ENCODE measurements around the gene KANSL1. TPM values are rescaled to one million over a fixed set of nuclear protein-coding genes. Genes with fewer than 3 reads are reported as not detected.

KANSL1 gene
- total RNA-seq, 4 donors from 2014 or later: 91.3 to 120 (median 105) TPM

- H3K4me3 ChIP-seq: no peak overlapping the region
- TF ChIP-seq, protein P1, sequence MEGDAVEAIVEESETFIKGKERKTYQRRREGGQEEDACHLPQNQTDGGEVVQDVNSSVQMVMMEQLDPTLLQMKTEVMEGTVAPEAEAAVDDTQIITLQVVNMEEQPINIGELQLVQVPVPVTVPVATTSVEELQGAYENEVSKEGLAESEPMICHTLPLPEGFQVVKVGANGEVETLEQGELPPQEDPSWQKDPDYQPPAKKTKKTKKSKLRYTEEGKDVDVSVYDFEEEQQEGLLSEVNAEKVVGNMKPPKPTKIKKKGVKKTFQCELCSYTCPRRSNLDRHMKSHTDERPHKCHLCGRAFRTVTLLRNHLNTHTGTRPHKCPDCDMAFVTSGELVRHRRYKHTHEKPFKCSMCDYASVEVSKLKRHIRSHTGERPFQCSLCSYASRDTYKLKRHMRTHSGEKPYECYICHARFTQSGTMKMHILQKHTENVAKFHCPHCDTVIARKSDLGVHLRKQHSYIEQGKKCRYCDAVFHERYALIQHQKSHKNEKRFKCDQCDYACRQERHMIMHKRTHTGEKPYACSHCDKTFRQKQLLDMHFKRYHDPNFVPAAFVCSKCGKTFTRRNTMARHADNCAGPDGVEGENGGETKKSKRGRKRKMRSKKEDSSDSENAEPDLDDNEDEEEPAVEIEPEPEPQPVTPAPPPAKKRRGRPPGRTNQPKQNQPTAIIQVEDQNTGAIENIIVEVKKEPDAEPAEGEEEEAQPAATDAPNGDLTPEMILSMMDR (IDR thresholded peaks at IDR 0.05): no peak
- no peak for TF ChIP-seq POLR2A (IDR thresholded peaks at IDR 0.05)
- TF ChIP-seq EP300 (IDR thresholded peaks at IDR 0.05): no peak
- H3K27ac ChIP-seq: no peak overlapping the region
- no peaks in the 10 kb centered on the region for H3K27me3 ChIP-seq
- no peaks in the 10 kb centered on the region for H3K36me3 ChIP-seq
- no peak for DNase-seq (ENCODE audit: low spot score in 2 of 2)
- 95 to 98% methylated on average over 1 of the region's 1 CpG for WGBS, 2 donors
- H3K9me3 ChIP-seq: no peaks in the 10 kb centered on the region
- peaks cover 0 to 92% (median 38%) of the 10 kb centered on the region in 4 donors for H3K4me1 ChIP-seq
These were observed 66.4 kb downstream of the KANSL1 start for GRCh38 chr17:46126840-46127239.

GRCh38 chr17:46125831-46126230 is 67.4 kb downstream of the KANSL1 start:
- H3K27ac ChIP-seq: no peak overlapping the region
- peaks cover 0 to 92% (median 43%) of the 10 kb centered on the region in 4 donors for H3K4me1 ChIP-seq
- TF ChIP-seq EP300 (IDR thresholded peaks at IDR 0.05) (no peak), POLR2A (IDR thresholded peaks at IDR 0.05) (no peak)
- TF ChIP-seq, protein P1 (IDR thresholded peaks at IDR 0.05): no peak

GRCh38 chr17:46124695-46125592 is 68.3 kb downstream of the KANSL1 start:
- WGBS, 2 donors: 81 to 87% methylated on average over 7 of the region's 7 CpGs
- H3K27me3 ChIP-seq: no peaks in the 10 kb centered on the region

More at GRCh38 chr17:46125831-46126230, 67.4 kb downstream of the KANSL1 start:
- H3K27me3 ChIP-seq: no peaks in the 10 kb centered on the region
- no peaks in the 10 kb centered on the region for H3K9me3 ChIP-seq
- H3K36me3 ChIP-seq: no peaks in the 10 kb centered on the region
- WGBS, 2 donors: 92 to 98% methylated on average over 6 of the region's 6 CpGs
- DNase-seq (ENCODE audit: low spot score in 2 of 2): no peak
- H3K4me3 ChIP-seq: no peak overlapping the region

GRCh38 chr17:46123607-46124006 is 69.6 kb downstream of the KANSL1 start:
- no peak overlapping the region for H3K4me3 ChIP-seq
- DNase-seq (ENCODE audit: low spot score in 2 of 2): no peak
- TF ChIP-seq EP300 (IDR thresholded peaks at IDR 0.05): no peak
- TF ChIP-seq, protein P1 (IDR thresholded peaks at IDR 0.05): no peak
- TF ChIP-seq POLR2A (IDR thresholded peaks at IDR 0.05): no peak
- WGBS, 2 donors: 94 to 99% methylated on average over 3 of the region's 3 CpGs
- no peaks in the 10 kb centered on the region for H3K36me3 ChIP-seq
- no peaks in the 10 kb centered on the region for H3K27me3 ChIP-seq
- no peaks in the 10 kb centered on the region for H3K9me3 ChIP-seq
- no peak overlapping the region for H3K27ac ChIP-seq
- H3K4me1 ChIP-seq: peaks cover 0 to 86% (median 35%) of the 10 kb centered on the region in 4 donors

More at GRCh38 chr17:46124695-46125592, 68.3 kb downstream of the KANSL1 start:
- Histone ChIP-seq H3K27ac (no peak overlapping the region), H3K4me1 (peaks cover 0 to 92% (median 39%) of the 10 kb centered on the region in 4 donors), H3K36me3 (no peaks in the 10 kb centered on the region), H3K4me3 (no peak overlapping the region), H3K9me3 (no peaks in the 10 kb centered on the region)
- TF ChIP-seq, protein P1 (IDR thresholded peaks at IDR 0.05): no peak
- TF ChIP-seq EP300 (IDR thresholded peaks at IDR 0.05) (no peak), POLR2A (IDR thresholded peaks at IDR 0.05) (no peak)
- DNase-seq (ENCODE audit: low spot score in 2 of 2): no peak

- TF ChIP-seq, protein P1 (IDR thresholded peaks at IDR 0.05): no peak
- no peak for TF ChIP-seq EP300 (IDR thresholded peaks at IDR 0.05)
- Histone ChIP-seq H3K27me3 (no peaks in the 10 kb centered on the region), H3K4me1 (peaks cover 0 to 92% (median 42%) of the 10 kb centered on the region in 4 donors), H3K9me3 (no peaks in the 10 kb centered on the region), H3K4me3 (no peak overlapping the region), H3K27ac (peak overlapping the region in 1 of 4 donors; percentile 14), H3K36me3 (no peaks in the 10 kb centered on the region)
- 76 to 82% methylated on average over 6 of the region's 6 CpGs for WGBS, 2 donors
- no peak for DNase-seq (ENCODE audit: low spot score in 2 of 2)
These were observed 70.8 kb downstream of the KANSL1 start for GRCh38 chr17:46122486-46122871.
